ENCODE data around the gene CITED4. TPM values are rescaled to one million over a fixed set of nuclear protein-coding genes. Genes with fewer than 3 reads are reported as not detected.

CITED4 gene, protein sequence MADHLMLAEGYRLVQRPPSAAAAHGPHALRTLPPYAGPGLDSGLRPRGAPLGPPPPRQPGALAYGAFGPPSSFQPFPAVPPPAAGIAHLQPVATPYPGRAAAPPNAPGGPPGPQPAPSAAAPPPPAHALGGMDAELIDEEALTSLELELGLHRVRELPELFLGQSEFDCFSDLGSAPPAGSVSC
- polyA plus RNA-seq, result 2.6 and 4.8 TPM in 2 replicates
- polyA minus RNA-seq, result 2.7 and 3.9 TPM in 2 replicates

DNA sequence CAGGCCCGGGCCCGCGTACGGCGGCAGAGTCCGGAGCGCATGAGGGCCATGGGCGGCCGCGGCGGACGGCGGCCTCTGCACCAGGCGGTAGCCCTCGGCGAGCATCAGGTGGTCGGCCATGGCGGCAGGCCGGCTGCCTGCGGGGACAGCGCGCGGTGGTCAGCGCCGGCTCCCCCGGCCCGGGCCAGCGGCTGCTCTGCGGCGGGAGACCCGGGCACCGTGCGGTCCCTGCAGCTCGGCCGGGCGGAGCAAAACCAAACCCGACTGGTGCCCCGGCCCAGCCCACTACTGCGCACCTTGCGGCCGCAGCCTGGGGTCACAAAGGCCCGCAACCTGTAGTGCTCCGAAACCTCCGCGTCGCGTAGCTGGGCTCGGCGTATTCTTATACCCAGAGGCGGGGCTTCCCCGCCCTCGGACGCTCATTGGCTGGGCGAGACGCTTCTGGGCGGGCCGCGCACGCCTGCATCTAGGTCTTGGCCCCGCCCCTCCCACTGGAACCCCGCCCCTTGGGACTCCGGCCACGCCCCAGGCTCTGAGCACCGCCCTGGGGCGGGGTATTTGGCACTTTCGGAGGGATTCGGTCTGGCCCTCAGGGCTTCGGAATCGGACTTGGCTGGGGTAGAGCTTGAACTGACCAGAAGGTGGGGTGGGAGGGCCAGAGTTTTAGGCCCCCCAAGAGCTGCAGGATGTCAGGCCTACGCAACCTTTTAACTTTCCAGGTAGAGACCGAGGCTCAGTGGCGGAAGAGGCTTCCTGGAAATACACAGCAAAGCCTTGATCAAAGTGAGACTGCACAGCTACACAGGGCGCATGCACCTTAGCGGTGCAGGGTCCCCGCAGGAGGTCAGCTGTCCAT is at the start of gene CITED4:
Gene CITED4 (minus strand): TSS at position 356 of the 856 bp plus-strand sequence. CDS start 236 bp downstream, at position 120.
- H2AFZ ChIP-seq (ENCODE audit: low read depth, low read length), result no peak within 1 kb of the TSS
- peak within 1 kb of the TSS; percentile 67 for H3K4me3 ChIP-seq (ENCODE audit: low read length)
- H3F3A ChIP-seq (ENCODE audit: insufficient read depth, low read length, poor library complexity, severe bottlenecking), result no peaks in the 10 kb centered on the region
- no peak within 1 kb of the TSS for H3K27ac ChIP-seq (ENCODE audit: low read length)
- H4K20me1 ChIP-seq (ENCODE audit: insufficient read depth), result no peaks in the 10 kb centered on the region
- no peaks in the 10 kb centered on the region for H3K9me3 ChIP-seq (ENCODE audit: low read length)
- H3K9ac ChIP-seq (ENCODE audit: low read length), result peak within 1 kb of the TSS; percentile 64
- TF ChIP-seq RAD21 (conservative IDR thresholded peaks at IDR 0.05) (no peak), SMC3 (conservative IDR thresholded peaks at IDR 0.05; ENCODE audit: poor library complexity) (peak; percentile 14), POLR2AphosphoS5 (IDR thresholded peaks at IDR 0.05) (peak; percentile 88), MXI1 (conservative IDR thresholded peaks at IDR 0.05; ENCODE audit: poor library complexity, severe bottlenecking) (peak; percentile 16), TAF1 (IDR thresholded peaks at IDR 0.05; ENCODE audit: low read depth) (peak; percentile 58), EP300 (conservative IDR thresholded peaks at IDR 0.05; ENCODE audit: poor library complexity, severe bottlenecking) (no peak)
- TF ChIP-seq, protein P1, sequence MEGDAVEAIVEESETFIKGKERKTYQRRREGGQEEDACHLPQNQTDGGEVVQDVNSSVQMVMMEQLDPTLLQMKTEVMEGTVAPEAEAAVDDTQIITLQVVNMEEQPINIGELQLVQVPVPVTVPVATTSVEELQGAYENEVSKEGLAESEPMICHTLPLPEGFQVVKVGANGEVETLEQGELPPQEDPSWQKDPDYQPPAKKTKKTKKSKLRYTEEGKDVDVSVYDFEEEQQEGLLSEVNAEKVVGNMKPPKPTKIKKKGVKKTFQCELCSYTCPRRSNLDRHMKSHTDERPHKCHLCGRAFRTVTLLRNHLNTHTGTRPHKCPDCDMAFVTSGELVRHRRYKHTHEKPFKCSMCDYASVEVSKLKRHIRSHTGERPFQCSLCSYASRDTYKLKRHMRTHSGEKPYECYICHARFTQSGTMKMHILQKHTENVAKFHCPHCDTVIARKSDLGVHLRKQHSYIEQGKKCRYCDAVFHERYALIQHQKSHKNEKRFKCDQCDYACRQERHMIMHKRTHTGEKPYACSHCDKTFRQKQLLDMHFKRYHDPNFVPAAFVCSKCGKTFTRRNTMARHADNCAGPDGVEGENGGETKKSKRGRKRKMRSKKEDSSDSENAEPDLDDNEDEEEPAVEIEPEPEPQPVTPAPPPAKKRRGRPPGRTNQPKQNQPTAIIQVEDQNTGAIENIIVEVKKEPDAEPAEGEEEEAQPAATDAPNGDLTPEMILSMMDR (IDR thresholded peaks at IDR 0.05; ENCODE audit: poor library complexity, severe bottlenecking), result peak; percentile 19
- TF ChIP-seq, protein P2, sequence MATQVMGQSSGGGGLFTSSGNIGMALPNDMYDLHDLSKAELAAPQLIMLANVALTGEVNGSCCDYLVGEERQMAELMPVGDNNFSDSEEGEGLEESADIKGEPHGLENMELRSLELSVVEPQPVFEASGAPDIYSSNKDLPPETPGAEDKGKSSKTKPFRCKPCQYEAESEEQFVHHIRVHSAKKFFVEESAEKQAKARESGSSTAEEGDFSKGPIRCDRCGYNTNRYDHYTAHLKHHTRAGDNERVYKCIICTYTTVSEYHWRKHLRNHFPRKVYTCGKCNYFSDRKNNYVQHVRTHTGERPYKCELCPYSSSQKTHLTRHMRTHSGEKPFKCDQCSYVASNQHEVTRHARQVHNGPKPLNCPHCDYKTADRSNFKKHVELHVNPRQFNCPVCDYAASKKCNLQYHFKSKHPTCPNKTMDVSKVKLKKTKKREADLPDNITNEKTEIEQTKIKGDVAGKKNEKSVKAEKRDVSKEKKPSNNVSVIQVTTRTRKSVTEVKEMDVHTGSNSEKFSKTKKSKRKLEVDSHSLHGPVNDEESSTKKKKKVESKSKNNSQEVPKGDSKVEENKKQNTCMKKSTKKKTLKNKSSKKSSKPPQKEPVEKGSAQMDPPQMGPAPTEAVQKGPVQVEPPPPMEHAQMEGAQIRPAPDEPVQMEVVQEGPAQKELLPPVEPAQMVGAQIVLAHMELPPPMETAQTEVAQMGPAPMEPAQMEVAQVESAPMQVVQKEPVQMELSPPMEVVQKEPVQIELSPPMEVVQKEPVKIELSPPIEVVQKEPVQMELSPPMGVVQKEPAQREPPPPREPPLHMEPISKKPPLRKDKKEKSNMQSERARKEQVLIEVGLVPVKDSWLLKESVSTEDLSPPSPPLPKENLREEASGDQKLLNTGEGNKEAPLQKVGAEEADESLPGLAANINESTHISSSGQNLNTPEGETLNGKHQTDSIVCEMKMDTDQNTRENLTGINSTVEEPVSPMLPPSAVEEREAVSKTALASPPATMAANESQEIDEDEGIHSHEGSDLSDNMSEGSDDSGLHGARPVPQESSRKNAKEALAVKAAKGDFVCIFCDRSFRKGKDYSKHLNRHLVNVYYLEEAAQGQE (IDR thresholded peaks at IDR 0.05; ENCODE audit: borderline replicate concordance), result no peak
- peaks cover 19% of the 10 kb centered on the region for H3K27me3 ChIP-seq (ENCODE audit: insufficient read depth, low read depth, low read length)
- no peaks in the 10 kb centered on the region for H3K36me3 ChIP-seq (ENCODE audit: insufficient read depth, low read length)
- no peaks in the 10 kb centered on the region for H3K9me2 ChIP-seq (ENCODE audit: insufficient read depth, low read length)
- no peak within 1 kb of the TSS for H3K4me2 ChIP-seq (ENCODE audit: low read length)
- no peaks in the 10 kb centered on the region for H3K79me2 ChIP-seq (replicated peaks; ENCODE audit: insufficient read depth, low read length)

DNA sequence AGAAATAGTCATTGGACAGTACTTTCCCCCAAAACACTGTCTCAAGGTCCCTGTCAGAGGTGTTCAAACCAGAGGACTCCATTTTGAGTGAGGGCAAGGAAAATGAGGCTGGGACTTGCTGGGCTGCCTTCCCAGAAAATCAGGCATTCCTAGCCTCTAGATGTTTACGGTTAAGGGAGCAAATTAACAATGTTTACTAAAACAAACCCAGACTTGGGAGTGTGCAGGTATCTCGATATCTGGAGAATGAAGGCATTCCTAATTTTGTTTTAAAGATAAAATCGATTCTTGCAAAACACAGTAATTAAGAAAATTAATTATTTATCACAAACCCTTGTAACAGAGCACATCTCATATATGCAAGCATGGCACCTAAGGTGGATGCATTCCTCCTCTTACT is 48.9 kb upstream of the CITED4 start:
- no peaks in the 10 kb centered on the region for H3K9me3 ChIP-seq (ENCODE audit: low read length)
- no peaks in the 10 kb centered on the region for H3F3A ChIP-seq (ENCODE audit: insufficient read depth, low read length, poor library complexity, severe bottlenecking)
- TF ChIP-seq SMC3 (conservative IDR thresholded peaks at IDR 0.05; ENCODE audit: poor library complexity), result no peak
- TF ChIP-seq, protein P2 (IDR thresholded peaks at IDR 0.05; ENCODE audit: borderline replicate concordance), result no peak
- TF ChIP-seq EP300 (conservative IDR thresholded peaks at IDR 0.05; ENCODE audit: poor library complexity, severe bottlenecking), result no peak
- TF ChIP-seq RAD21 (conservative IDR thresholded peaks at IDR 0.05), result no peak
- TF ChIP-seq, protein P1 (IDR thresholded peaks at IDR 0.05; ENCODE audit: poor library complexity, severe bottlenecking), result no peak
- no peak for TF ChIP-seq POLR2AphosphoS5 (IDR thresholded peaks at IDR 0.05)
- no peak for TF ChIP-seq MXI1 (conservative IDR thresholded peaks at IDR 0.05; ENCODE audit: poor library complexity, severe bottlenecking)
- TF ChIP-seq EZH2 (IDR thresholded peaks at IDR 0.05; ENCODE audit: borderline replicate concordance, insufficient read depth, low read length, poor library complexity, severe bottlenecking), result no peak
- TF ChIP-seq TAF1 (IDR thresholded peaks at IDR 0.05; ENCODE audit: low read depth), result no peak
- H3K36me3 ChIP-seq (ENCODE audit: insufficient read depth, low read length), result no peaks in the 10 kb centered on the region
- no peak overlapping the region for H2AFZ ChIP-seq (ENCODE audit: low read depth, low read length)
- H4K20me1 ChIP-seq (ENCODE audit: insufficient read depth), result no peaks in the 10 kb centered on the region
- H3K4me3 ChIP-seq (ENCODE audit: low read length), result no peak overlapping the region
- H3K79me2 ChIP-seq (replicated peaks; ENCODE audit: insufficient read depth, low read length), result no peaks in the 10 kb centered on the region
- H3K9ac ChIP-seq (ENCODE audit: low read length), result no peak overlapping the region
- no peaks in the 10 kb centered on the region for H3K27me3 ChIP-seq (ENCODE audit: insufficient read depth, low read depth, low read length)
- no peak overlapping the region for H3K4me2 ChIP-seq (ENCODE audit: low read length)
- no peaks in the 10 kb centered on the region for H3K9me2 ChIP-seq (ENCODE audit: insufficient read depth, low read length)
- no peak overlapping the region for H3K27ac ChIP-seq (ENCODE audit: low read length)
